ENCODE measurements around the gene SFXN3.

GRCh38 chr10:100985336-100985735 lies 45.7 kb upstream of the SFXN3 start:
- no peak for TF ChIP-seq TAF1 (IDR thresholded peaks at IDR 0.05; ENCODE audit: low read depth, low read length)
- TF ChIP-seq CBX5 (IDR thresholded peaks at IDR 0.05; ENCODE audit: low read depth, low read length) = no peak
- TF ChIP-seq CTCF (IDR thresholded peaks at IDR 0.05; ENCODE audit: control extremely low read depth in 1 of 3, insufficient read depth in 1 of 3, low read depth in 1 of 3, low read length in 3 of 3) = no peak
- TF ChIP-seq SIRT6 (IDR thresholded peaks at IDR 0.05; ENCODE audit: low read length) = no peak
- TF ChIP-seq SIX5 (IDR thresholded peaks at IDR 0.05; ENCODE audit: low read depth, low read length) = no peak
- no peak for TF ChIP-seq EZH2 (IDR thresholded peaks at IDR 0.05; ENCODE audit: low read depth, low read length, severe bottlenecking)

All from H1 (cell line).